ENCODE measurements around the gene PUSL1. TPM values are rescaled to one million over a fixed set of nuclear protein-coding genes. Genes with fewer than 3 reads are reported as not detected.

Gene PUSL1
- total and polyA plus RNA-seq, 11 donors: 6.8 to 17.7 (median 10.3) TPM

GRCh38 chr1:1347663-1348419 is 39.4 kb downstream of the PUSL1 start:
- DNase-seq (no peak), ATAC-seq (peak; percentile 14 to 59 (median 32))
- peak overlapping the region; percentile 54 to 93 (median 78) for H3K4me3 ChIP-seq
- intact Hi-C loops (cut with DNase I): loop anchor here in 2 of 10 donors (2.0 kb wide), 2 partner anchors 23 to 39 kb away; partner anchors contain the start of genes CPTP (in 1 of the 2), INTS11 (in 1 of the 2) and PUSL1 (in 1 of the 2)
- peaks cover 3 to 72% (median 46%) of the 10 kb centered on the region in 12 donors for H3K4me1 ChIP-seq
- TF ChIP-seq, protein P1, sequence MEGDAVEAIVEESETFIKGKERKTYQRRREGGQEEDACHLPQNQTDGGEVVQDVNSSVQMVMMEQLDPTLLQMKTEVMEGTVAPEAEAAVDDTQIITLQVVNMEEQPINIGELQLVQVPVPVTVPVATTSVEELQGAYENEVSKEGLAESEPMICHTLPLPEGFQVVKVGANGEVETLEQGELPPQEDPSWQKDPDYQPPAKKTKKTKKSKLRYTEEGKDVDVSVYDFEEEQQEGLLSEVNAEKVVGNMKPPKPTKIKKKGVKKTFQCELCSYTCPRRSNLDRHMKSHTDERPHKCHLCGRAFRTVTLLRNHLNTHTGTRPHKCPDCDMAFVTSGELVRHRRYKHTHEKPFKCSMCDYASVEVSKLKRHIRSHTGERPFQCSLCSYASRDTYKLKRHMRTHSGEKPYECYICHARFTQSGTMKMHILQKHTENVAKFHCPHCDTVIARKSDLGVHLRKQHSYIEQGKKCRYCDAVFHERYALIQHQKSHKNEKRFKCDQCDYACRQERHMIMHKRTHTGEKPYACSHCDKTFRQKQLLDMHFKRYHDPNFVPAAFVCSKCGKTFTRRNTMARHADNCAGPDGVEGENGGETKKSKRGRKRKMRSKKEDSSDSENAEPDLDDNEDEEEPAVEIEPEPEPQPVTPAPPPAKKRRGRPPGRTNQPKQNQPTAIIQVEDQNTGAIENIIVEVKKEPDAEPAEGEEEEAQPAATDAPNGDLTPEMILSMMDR (IDR thresholded peaks at IDR 0.05): no peak
- no peak for TF ChIP-seq POLR2A (IDR thresholded peaks at IDR 0.05)
- WGBS, 4 donors: 19 to 34% (median 29%) methylated on average over 10 to 26 of the region's 26 CpGs
- H3K36me3 ChIP-seq: peaks cover 0 to 5% (median 0%) of the 10 kb centered on the region in 9 donors
- H3K27me3 ChIP-seq: peaks cover 0 to 5% (median 0%) of the 10 kb centered on the region in 9 donors
- H3K9me3 ChIP-seq: no peaks in the 10 kb centered on the region
- H3K27ac ChIP-seq: peak overlapping the region; percentile 42 to 87 (median 80)

DNA sequence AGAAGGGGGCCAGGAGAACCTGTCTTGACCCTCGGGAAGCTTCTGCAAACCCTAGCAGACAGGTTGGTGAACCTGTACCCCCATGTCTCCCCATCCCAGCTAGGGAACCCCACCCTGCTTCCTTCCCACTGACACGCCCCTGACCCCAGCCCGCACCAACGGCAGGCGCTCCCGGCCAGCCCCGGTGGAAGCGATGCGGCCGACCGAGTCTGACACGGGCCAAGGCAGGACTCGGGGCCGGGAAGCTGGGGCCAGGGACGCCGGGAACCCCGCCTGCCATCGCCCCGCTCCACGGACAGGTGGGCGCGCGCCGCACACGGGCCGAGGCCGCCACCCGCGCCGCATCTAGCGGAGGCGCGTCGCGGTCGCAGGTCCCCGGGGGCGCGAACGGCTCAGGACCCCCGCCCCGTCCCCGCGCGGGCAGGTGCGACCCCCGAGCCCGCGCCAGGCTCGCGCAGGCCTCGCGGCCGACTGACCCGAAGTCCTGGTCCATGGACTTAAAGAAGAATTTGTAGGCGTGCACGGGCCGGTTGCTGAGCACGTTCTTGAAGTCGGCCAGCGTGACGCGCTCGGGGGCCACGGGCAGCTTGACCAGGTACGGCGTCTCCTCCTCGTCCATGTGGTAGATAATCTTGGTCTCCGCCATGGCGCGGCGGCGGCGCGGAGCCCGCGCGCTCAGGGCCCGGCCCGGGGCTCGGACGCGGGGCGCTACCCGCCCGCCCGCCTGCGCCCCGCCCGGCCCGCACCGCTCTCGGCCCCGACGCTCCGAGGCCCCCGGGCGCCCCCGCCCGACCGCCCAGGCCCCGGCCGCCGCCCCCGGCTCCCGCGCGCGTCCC is 40.2 kb downstream of the PUSL1 start:
- peaks cover 0 to 12% (median 0%) of the 10 kb centered on the region in 9 donors for H3K36me3 ChIP-seq
- intact Hi-C loops (cut with DNase I): loop anchor here in 2 of 10 donors (2.0 kb wide), 2 partner anchors 24 to 40 kb away; partner anchors contain the start of genes CPTP (in 1 of the 2), INTS11 (in 1 of the 2) and PUSL1 (in 1 of the 2)
- TF ChIP-seq POLR2A (IDR thresholded peaks at IDR 0.05): no peak
- TF ChIP-seq, protein P1 (IDR thresholded peaks at IDR 0.05): no peak
- 0 to 1% (median 1%) methylated on average over 9 to 109 of the region's 109 CpGs for WGBS, 4 donors
- peaks cover 0 to 13% (median 6%) of the 10 kb centered on the region in 9 donors for H3K27me3 ChIP-seq
- peaks cover 3 to 73% (median 54%) of the 10 kb centered on the region in 12 donors for H3K4me1 ChIP-seq
- H3K27ac ChIP-seq: peak overlapping the region; percentile 42 to 87 (median 80)
- no peak for ATAC-seq
- H3K4me3 ChIP-seq: peak overlapping the region; percentile 54 to 93 (median 78)
- DNase-seq: no peak
- H3K9me3 ChIP-seq: no peaks in the 10 kb centered on the region

DNA sequence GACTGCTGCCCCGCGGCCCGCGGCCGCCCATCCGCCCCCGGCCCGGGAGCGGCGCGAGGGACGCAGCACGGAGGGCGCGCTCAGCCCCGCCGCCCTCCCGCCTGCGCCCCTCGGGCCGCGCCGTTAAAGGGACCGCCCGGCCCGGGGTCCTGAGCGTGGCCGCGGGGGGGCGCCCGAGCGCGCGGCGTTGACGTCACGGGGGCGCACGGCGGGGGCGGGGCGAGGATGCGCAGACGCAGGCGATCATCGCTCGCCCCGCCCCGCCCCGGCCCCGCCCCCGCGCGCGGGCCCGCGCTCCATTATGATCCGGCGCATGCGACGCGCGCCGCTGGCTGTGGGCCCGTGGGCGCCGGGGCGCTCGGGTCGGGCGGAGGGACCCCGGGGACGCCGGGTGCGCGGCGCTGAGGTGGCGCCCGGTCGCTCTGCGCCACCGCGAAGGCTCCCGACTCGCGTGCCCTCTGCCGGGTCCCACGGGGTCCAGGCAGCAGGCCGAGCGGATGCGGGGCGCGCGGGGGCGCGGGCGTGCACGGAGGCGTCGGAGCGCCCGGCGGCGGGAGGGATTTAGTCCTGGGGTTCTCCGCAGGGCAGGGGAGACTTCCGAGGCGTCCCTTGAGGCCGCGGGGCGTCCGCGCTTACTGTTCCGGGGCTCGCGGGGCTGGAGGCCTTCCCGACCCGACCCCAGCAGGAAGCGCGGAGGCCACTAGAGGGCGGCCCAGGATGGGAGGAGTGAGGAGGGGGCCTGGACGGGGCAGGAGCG is 41.0 kb downstream of the PUSL1 start, which contains the start of gene DVL1:
Gene DVL1 (minus strand): TSS at position 163 of the 757 bp plus-strand sequence. CDS start 353 bp downstream, outside the sequence.
- intact Hi-C loops (cut with DNase I): loop anchor here in 2 of 10 donors (2.0 kb wide), 2 partner anchors 25 to 41 kb away; partner anchors contain the start of genes CPTP (in 1 of the 2), INTS11 (in 1 of the 2) and PUSL1 (in 1 of the 2)
- H3K9me3 ChIP-seq: no peaks in the 10 kb centered on the region
- TF ChIP-seq, protein P1 (IDR thresholded peaks at IDR 0.05): peak; percentile 23 to 65 (median 44)
- peak in 1 of 2 donors; percentile 73 for TF ChIP-seq POLR2A (IDR thresholded peaks at IDR 0.05)
- 0 to 1% methylated on average over 121 to 122 of the region's 122 CpGs; no CpG with 5 or more reads in 2 of the 4 donors for WGBS, 4 donors
- ATAC-seq: peak in 3 of 4 donors; percentile 11 to 52 (median 37)
- H3K4me3 ChIP-seq: peak within 1 kb of the TSS; percentile 56 to 98 (median 82)
- H3K4me1 ChIP-seq: peaks cover 3 to 73% (median 62%) of the 10 kb centered on the region in 12 donors
- H3K27me3 ChIP-seq: peaks cover 0 to 21% (median 11%) of the 10 kb centered on the region in 9 donors
- H3K27ac ChIP-seq: peak within 1 kb of the TSS; percentile 79 to 94 (median 87)
- H3K36me3 ChIP-seq: peaks cover 0 to 19% (median 0%) of the 10 kb centered on the region in 9 donors
- peak; percentile 67 to 86 (median 71) for DNase-seq
